ENCODE measurements around the gene MBD4. TPM values are rescaled to one million over a fixed set of nuclear protein-coding genes. Genes with fewer than 3 reads are reported as not detected.

The MBD4 gene
- total RNA-seq, 1 donor from 2014 or later, result 23.9 TPM

DNA sequence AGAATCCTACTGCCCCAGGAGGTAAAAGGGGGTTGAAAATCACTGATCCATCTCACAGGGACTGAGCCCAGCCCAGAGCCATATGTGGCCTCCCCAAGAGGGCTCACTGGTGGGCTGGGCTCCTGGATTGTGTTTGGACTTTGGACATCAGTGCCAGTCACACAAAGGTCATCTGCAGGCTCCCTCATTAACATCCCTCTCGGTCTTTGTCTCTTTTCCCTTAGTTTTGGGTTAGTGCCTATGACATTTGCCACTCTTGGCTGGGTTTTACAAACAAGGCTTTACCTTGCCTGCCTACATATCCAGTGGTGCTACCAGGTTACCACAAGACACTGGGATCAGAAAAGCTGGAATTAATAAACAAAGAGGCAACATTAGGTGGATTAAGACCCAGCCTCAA lies 28.2 kb upstream of the MBD4 start:
- Histone ChIP-seq H3K4me3 (ENCODE audit: low read depth, low read length) (no peak overlapping the region), H3K27me3 (ENCODE audit: control insufficient read depth, insufficient read depth, low read length) (no peaks in the 10 kb centered on the region), H3K36me3 (ENCODE audit: control insufficient read depth, insufficient read depth, low read length) (peaks cover 1% of the 10 kb centered on the region)
- DNase-seq (ENCODE audit: low read depth), result no peak
- TF ChIP-seq CTCF (IDR thresholded peaks at IDR 0.05; ENCODE audit: insufficient read depth, low read length, poor library complexity, severe bottlenecking), result no peak

- Histone ChIP-seq H3K36me3 (ENCODE audit: control insufficient read depth, insufficient read depth, low read length) (no peaks in the 10 kb centered on the region), H3K27me3 (ENCODE audit: control insufficient read depth, insufficient read depth, low read length) (no peaks in the 10 kb centered on the region), H3K4me3 (ENCODE audit: low read depth, low read length) (no peak overlapping the region)
- TF ChIP-seq CTCF (IDR thresholded peaks at IDR 0.05; ENCODE audit: insufficient read depth, low read length, poor library complexity, severe bottlenecking), result no peak
- DNase-seq (ENCODE audit: low read depth), result no peak
Observed at GRCh38 chr3:129463716-129464115, 24.0 kb upstream of the MBD4 start.

DNA sequence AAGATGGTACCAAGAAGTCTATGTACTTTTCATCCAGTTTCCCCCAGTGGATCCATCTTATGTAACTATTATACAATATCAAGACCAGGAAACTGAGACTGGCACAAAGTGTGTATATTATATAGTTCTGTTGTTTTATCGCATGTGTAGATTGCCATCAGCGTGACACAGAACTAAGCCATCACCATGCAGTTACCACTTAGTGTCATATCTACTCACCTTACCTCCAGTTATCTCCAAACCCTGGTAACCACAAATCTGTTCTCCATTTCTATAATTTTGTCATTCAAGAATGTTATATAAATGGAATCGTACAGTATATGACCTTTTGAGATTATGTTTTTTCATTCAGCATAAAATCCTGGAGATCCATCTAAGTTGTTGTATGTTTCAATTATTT lies 23.3 kb upstream of the MBD4 start:
- Histone ChIP-seq H3K4me3 (ENCODE audit: low read depth, low read length) (no peak overlapping the region), H3K36me3 (ENCODE audit: control insufficient read depth, insufficient read depth, low read length) (no peaks in the 10 kb centered on the region), H3K27me3 (ENCODE audit: control insufficient read depth, insufficient read depth, low read length) (no peaks in the 10 kb centered on the region)
- no peak for TF ChIP-seq CTCF (IDR thresholded peaks at IDR 0.05; ENCODE audit: insufficient read depth, low read length, poor library complexity, severe bottlenecking)
- DNase-seq (ENCODE audit: low read depth), result no peak

DNA sequence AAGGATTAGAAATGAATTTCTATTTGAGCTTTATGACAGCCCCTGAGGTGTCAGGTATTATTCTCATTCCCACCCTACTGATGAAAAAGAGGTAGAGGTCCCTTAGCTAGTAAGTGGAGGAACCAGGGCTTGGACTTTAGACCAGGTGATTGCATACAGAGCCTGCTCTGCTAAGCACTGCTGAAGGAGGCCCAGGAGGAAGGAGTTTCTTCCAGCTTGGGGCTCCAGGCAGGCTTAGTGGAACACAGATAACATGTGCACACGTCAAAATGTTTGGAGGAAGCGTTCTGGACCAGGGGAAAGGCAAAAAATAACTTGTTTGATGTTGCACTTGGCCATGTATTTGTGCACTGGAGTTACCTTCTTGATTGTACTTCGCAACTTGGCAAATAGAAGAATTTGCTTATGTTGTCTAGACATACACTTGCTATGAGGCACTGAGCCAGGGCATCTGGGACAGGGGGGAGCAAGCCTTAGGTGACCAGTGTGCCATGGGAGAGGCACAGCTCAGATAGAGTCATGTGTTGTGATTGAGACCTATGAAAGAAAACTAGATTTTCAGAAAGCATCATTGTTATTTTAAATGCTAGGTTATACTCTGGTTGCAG lies 22.7 kb upstream of the MBD4 start:
- no peak for DNase-seq (ENCODE audit: low read depth)
- no peak overlapping the region for H3K4me3 ChIP-seq (ENCODE audit: low read depth, low read length)
- no peak for TF ChIP-seq CTCF (IDR thresholded peaks at IDR 0.05; ENCODE audit: insufficient read depth, low read length, poor library complexity, severe bottlenecking)
- no peaks in the 10 kb centered on the region for H3K36me3 ChIP-seq (ENCODE audit: control insufficient read depth, insufficient read depth, low read length)
- H3K27me3 ChIP-seq (ENCODE audit: control insufficient read depth, insufficient read depth, low read length), result no peaks in the 10 kb centered on the region

GRCh38 chr3:129461461-129462146 lies 21.9 kb upstream of the MBD4 start:
- no peak for TF ChIP-seq CTCF (IDR thresholded peaks at IDR 0.05; ENCODE audit: insufficient read depth, low read length, poor library complexity, severe bottlenecking)
- DNase-seq (ENCODE audit: low read depth), result no peak
- Histone ChIP-seq H3K36me3 (ENCODE audit: control insufficient read depth, insufficient read depth, low read length) (no peaks in the 10 kb centered on the region), H3K4me3 (ENCODE audit: low read depth, low read length) (no peak overlapping the region), H3K27me3 (ENCODE audit: control insufficient read depth, insufficient read depth, low read length) (no peaks in the 10 kb centered on the region)

DNA sequence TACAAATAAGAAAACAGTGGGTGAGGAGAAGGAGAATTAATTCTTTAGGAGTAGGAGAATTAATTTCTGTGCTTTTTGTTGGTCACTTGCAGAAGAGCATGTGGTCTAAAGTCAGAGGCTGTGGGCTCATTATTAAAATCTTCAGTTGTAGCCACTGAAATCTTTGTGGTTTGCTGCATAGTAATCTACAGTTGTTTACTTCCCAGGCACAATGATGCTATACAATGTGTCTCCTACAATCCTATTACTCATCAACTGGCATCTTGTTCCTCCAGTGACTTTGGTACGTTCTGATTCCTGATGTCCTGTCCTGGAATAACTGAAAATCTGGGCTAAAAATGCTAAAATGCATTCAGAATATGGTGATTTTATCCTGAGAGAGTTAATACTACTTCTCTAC lies 21.3 kb upstream of the MBD4 start:
- DNase-seq (ENCODE audit: low read depth), result no peak
- no peak for TF ChIP-seq CTCF (IDR thresholded peaks at IDR 0.05; ENCODE audit: insufficient read depth, low read length, poor library complexity, severe bottlenecking)
- H3K36me3 ChIP-seq (ENCODE audit: control insufficient read depth, insufficient read depth, low read length), result no peaks in the 10 kb centered on the region
- no peak overlapping the region for H3K4me3 ChIP-seq (ENCODE audit: low read depth, low read length)
- H3K27me3 ChIP-seq (ENCODE audit: control insufficient read depth, insufficient read depth, low read length), result no peaks in the 10 kb centered on the region

All from kidney epithelial cell (primary cell).